ENCODE measurements around the gene TCF12. TPM values are rescaled to one million over a fixed set of nuclear protein-coding genes. Genes with fewer than 3 reads are reported as not detected.

The TCF12 gene
- polyA plus RNA-seq, 1 donor (not counting 4 experiments of a cell fraction or from before 2014, with no cell fraction given): 48.3 TPM

DNA sequence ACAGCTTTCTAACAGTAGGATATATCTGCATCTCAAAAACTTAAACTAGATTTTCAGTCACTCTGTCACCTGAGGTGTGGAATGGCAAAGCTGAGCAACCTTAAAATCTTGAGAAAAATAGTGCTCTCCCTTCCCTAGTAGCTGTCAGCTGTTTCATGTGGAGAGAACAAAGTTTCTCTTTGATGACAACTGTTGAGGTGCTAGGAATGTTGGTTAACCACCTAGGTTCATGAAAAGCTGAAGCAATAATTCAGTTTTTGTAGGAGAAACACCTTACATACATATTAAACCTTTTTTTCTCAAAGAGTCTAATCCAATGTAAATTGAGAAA, 40.8 kb downstream of the TCF12 start:
- Histone ChIP-seq H3K9me1 (ENCODE audit: control insufficient read depth, extremely low read depth, insufficient read depth, low read length) (no peaks in the 10 kb centered on the region), H3K9me3 (ENCODE audit: control insufficient read depth, low read depth, low read length) (no peaks in the 10 kb centered on the region), H2AFZ (ENCODE audit: control insufficient read depth, low read length) (no peak overlapping the region), H3K27me3 (ENCODE audit: control insufficient read depth, extremely low read depth, insufficient read depth, low read length) (no peaks in the 10 kb centered on the region), H3K79me2 (ENCODE audit: control insufficient read depth, insufficient read depth, low read length) (peaks cover 77% of the 10 kb centered on the region), H3K27ac (ENCODE audit: control insufficient read depth, insufficient read depth, low read length) (no peak overlapping the region), H3K36me3 (ENCODE audit: control insufficient read depth in 2 of 2, extremely low read depth in 1 of 2, insufficient read depth in 2 of 2, low read length in 2 of 2) (no peaks in the 10 kb centered on the region), H4K20me1 (ENCODE audit: control insufficient read depth, extremely low read depth, insufficient read depth, low read length) (peaks cover 3% of the 10 kb centered on the region), H3K9ac (ENCODE audit: control insufficient read depth, extremely low read depth, insufficient read depth, low read length) (no peak overlapping the region), H3K4me1 (ENCODE audit: control insufficient read depth, extremely low read depth, insufficient read depth, low read length) (peaks cover 3% of the 10 kb centered on the region), H3K4me2 (ENCODE audit: control insufficient read depth, extremely low read depth, insufficient read depth, low read depth, low read length) (no peak overlapping the region), H3K4me3 (ENCODE audit: control insufficient read depth in 2 of 3, extremely low read depth in 1 of 3, insufficient read depth in 2 of 3, low read depth in 1 of 3, low read length in 3 of 3) (no peak overlapping the region)
- dilution Hi-C loops (cut with MboI; ENCODE audit: extremely low pct_ligation_motif_present, low sequenced_read_pairs): no loop called here
- FAIRE-seq (no peak), DNase-seq (ENCODE audit: low read depth, low spot score) (no peak)
- TF ChIP-seq EZH2 (IDR thresholded peaks at IDR 0.05; ENCODE audit: low read length): no peak
- TF ChIP-seq CTCF (optimal IDR thresholded peaks at IDR 0.05 in 1 of 3, IDR thresholded peaks at IDR 0.05 in 1 of 3, conservative IDR thresholded peaks at IDR 0.05 in 1 of 3; ENCODE audit: extremely low read depth in 1 of 3, insufficient read depth in 2 of 3, low read length in 3 of 3): no peak

GRCh38 chr15:56960116-56960515, 41.7 kb downstream of the TCF12 start:
- FAIRE-seq: no peak
- no peaks in the 10 kb centered on the region for H3K9me3 ChIP-seq (ENCODE audit: control insufficient read depth, low read depth, low read length)
- H3K27ac ChIP-seq (ENCODE audit: control insufficient read depth, insufficient read depth, low read length): no peak overlapping the region
- no peak overlapping the region for H3K4me2 ChIP-seq (ENCODE audit: control insufficient read depth, extremely low read depth, insufficient read depth, low read depth, low read length)
- H2AFZ ChIP-seq (ENCODE audit: control insufficient read depth, low read length): no peak overlapping the region
- H3K79me2 ChIP-seq (ENCODE audit: control insufficient read depth, insufficient read depth, low read length): peaks cover 79% of the 10 kb centered on the region
- H4K20me1 ChIP-seq (ENCODE audit: control insufficient read depth, extremely low read depth, insufficient read depth, low read length): peaks cover 3% of the 10 kb centered on the region
- no peaks in the 10 kb centered on the region for H3K27me3 ChIP-seq (ENCODE audit: control insufficient read depth, extremely low read depth, insufficient read depth, low read length)
- H3K4me3 ChIP-seq (ENCODE audit: control insufficient read depth in 2 of 3, extremely low read depth in 1 of 3, insufficient read depth in 2 of 3, low read depth in 1 of 3, low read length in 3 of 3): no peak overlapping the region
- no peak overlapping the region for H3K9ac ChIP-seq (ENCODE audit: control insufficient read depth, extremely low read depth, insufficient read depth, low read length)
- TF ChIP-seq EZH2 (IDR thresholded peaks at IDR 0.05; ENCODE audit: low read length) (no peak), CTCF (optimal IDR thresholded peaks at IDR 0.05 in 1 of 3, IDR thresholded peaks at IDR 0.05 in 1 of 3, conservative IDR thresholded peaks at IDR 0.05 in 1 of 3; ENCODE audit: extremely low read depth in 1 of 3, insufficient read depth in 2 of 3, low read length in 3 of 3) (no peak)
- DNase-seq (ENCODE audit: low read depth, low spot score): no peak
- H3K9me1 ChIP-seq (ENCODE audit: control insufficient read depth, extremely low read depth, insufficient read depth, low read length): no peaks in the 10 kb centered on the region
- H3K36me3 ChIP-seq (ENCODE audit: control insufficient read depth in 2 of 2, extremely low read depth in 1 of 2, insufficient read depth in 2 of 2, low read length in 2 of 2): no peaks in the 10 kb centered on the region
- peaks cover 3% of the 10 kb centered on the region for H3K4me1 ChIP-seq (ENCODE audit: control insufficient read depth, extremely low read depth, insufficient read depth, low read length)
- dilution Hi-C loops (cut with MboI; ENCODE audit: extremely low pct_ligation_motif_present, low sequenced_read_pairs): no loop called here

Data from keratinocyte (primary cell).